SK-N-MC (cell line): ENCODE measurements around the gene FOXP1.

Experiments used
- EZH2 ChIP-seq: fragments of 200-600 bp; sonication (generic); IDR thresholded peaks from one replicate; pipeline ENCODE4 v1.6.1; 2017; ENCODE audit warnings: antibody characterized with exemption
- FOXP2 ChIP-seq: optimal IDR thresholded peaks from 2 replicates; pipeline ENCODE3; 2011; ENCODE audit warnings: mild to moderate bottlenecking, moderate library complexity; ENCODE audit not compliant: insufficient read depth; ENCODE audit errors: extremely low read length, control extremely low read depth
- POLR2AphosphoS5 ChIP-seq: IDR thresholded peaks from 2 replicates; pipeline ENCODE4 v1.6.1; 2012; ENCODE audit warnings: mild to moderate bottlenecking, low read depth, low read length, borderline replicate concordance

DNA sequence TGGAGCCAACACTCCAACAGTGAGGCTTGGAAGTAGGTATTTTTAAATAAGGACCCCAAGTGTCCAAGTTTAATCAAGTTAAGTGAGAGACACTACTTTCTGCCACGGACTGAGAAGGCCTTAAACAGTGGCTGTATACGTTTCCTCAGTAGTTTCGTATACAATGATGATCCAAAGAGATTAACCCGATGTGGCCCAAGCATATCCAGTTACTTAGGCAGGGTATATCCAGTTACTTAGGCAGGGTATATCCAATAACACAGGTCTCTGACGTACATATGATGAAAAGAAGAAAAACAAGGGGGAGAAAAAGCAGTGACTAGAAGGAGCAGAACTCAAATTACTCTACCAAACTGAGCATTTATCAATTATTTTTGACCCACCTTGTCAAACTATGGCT, 591.4 kb downstream of the FOXP1 start:
- TF ChIP-seq EZH2 (no peak), POLR2AphosphoS5 (no peak), FOXP2 (no peak)
